SW 1271 (cell line): ENCODE results near the gene MRTFA.
"Not testable (repeated sequence)": the region's sequence is repeated elsewhere in the genome, so short reads cannot be mapped to it uniquely, and the experiment has no call there.

Experiments used
- DNase-seq, 2 experiments: peaks; one replicate each; lab custom pipeline; 2025; lab: John Stamatoyannopoulos, UW

The MRTFA gene

GRCh38 chr22:40521046-40521445 lies 115.5 kb downstream of the MRTFA start:
- no peak for DNase-seq

DNA sequence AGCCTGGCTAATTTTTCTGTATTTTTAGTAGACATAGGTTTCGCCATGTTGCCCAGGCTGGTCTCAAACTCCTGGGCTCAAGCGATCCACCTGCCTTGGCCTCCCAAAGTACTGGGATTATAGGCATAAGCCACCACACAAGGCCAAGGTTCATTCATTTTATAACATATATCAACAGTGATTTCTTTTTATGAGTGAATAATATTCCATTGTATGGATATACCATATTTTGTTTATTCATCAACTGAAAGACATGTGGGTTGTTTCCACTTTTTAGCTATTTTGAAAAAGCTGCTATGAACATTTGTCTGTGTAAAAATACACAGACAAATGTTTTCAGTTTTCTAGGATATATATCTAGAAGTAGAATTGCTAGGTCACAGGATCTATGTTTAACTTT lies 116.0 kb downstream of the MRTFA start:
- DNase-seq: no peak

- DNase-seq: no peak
These were observed 116.6 kb downstream of the MRTFA start for GRCh38 chr22:40519948-40520331.

DNA sequence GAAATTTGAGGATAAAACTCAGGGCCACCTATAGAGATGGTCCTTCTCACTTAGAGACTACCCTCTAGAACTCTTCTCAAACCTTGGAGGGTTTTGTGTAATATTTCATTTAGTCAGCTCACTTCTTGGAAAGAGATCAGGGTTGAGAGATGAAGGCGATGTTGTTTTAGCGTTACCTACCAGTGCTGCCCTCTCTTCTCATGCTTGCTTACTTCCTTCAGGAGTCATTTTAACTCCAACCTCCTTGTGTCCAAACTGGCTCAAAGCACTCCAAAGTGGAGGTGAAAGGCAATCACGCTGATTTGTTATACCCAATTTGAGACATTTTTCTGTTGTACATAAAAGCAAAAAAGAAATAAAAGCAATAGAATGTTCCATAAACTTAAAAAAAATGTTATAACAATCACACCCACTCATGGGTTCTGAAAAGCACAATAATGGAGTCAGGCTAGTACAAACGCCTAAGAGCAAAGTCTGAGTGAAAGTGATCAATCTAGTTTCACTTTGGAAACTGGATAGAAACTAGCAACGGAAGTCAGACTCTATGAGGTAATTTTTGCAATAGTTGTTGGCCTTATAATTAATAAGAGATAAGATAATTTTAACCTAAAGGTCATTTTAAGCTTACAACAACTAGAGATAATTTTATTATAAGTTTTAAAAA lies 117.1 kb downstream of the MRTFA start:
- no peak for DNase-seq

GRCh38 chr22:40518840-40519239 lies 117.7 kb downstream of the MRTFA start:
- no peak for DNase-seq

GRCh38 chr22:40517631-40518030 lies 118.9 kb downstream of the MRTFA start:
- DNase-seq: no peak

DNA sequence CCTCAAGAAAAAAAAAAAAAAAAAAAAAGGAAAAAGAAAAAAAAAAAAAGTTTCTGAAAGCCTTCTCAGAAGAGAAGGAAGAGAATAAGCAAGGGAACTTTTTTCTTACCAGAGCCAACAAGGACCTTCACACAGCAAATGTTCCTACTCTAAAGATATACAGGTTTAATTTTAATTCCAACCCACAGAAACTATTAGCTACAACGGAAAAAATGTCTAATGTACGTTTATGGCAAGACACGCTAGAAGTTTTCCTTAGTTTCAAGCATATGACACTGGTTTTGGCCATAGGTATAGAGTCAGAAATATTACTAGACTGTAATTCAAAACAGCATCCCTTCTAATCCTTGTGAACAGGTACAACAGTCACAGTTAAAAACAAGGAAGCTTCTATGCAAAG lies 120.1 kb downstream of the MRTFA start:
- DNase-seq: no peak

DNA sequence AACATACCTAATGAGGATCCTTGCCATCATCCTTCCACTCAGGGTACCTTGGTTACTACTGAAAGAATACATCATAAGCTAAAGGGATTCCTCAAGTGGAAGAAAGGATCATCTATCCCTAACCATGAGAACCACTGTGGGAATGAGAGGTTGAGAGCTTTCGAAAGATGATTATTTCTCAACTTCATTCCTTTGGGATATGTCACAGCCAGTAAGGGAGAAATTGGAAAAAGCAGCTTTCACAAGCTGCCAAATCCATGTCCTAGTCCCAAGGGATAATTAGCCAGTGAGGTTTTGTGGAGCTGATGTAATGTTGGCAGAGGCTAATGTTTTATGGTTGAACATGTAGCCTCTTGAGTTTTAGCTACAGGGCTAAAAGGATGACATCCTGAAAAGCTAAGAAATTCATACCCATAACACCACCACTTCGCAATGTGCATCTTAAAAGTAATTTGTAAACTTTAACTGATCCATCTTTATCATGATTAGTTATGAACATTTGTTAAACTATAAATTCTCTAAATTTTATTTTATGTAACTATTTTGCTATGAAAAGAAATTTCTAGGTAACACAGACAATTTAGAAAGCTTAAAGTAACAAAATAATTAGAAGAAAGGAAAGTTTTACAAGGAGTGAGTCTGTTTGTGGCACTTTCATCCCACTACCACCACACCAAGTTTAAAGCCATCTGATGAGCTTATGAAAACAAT lies 123.9 kb downstream of the MRTFA start:
- peak; percentile 57 to 77 for DNase-seq

GRCh38 chr22:40511604-40512003 lies 124.9 kb downstream of the MRTFA start:
- no peak for DNase-seq

DNA sequence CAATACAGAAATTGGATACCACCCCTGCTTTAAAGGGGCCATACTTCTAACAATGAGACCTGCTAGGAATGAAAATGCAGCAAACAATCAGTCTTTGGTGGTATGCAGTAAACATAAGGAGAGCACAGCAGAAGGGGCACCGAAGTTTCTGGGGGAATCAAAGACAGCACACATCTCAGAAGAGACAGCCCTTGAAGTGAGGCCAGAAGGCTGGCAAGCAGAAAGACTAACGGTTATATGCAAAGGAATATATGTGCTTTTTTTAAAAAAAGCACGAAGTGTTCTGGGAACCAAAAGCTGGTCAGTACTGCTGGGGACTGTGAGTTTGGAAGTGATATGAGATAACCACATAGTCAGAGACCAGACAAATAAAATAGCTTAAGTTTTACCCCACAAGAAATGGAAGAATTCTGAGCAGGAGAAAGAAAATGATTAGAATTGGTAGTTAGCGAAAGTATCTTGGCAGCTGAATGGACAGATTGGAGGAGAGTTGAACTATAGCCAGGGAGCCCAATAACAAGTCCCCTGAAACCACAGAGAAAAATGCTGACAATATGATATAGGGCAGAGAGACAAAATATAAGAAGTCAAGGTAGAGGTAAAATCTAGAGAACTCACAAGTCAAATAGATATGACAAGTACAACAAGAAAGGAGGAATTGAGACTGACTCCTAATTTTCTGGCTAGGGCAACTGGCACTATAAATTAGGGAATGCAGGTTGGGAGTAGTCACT lies 125.7 kb downstream of the MRTFA start:
- no peak for DNase-seq

GRCh38 chr22:40509401-40510134 lies 127.0 kb downstream of the MRTFA start:
- no peak for DNase-seq

GRCh38 chr22:40508046-40508445 lies 128.5 kb downstream of the MRTFA start:
- DNase-seq: not testable (repeated sequence)

DNA sequence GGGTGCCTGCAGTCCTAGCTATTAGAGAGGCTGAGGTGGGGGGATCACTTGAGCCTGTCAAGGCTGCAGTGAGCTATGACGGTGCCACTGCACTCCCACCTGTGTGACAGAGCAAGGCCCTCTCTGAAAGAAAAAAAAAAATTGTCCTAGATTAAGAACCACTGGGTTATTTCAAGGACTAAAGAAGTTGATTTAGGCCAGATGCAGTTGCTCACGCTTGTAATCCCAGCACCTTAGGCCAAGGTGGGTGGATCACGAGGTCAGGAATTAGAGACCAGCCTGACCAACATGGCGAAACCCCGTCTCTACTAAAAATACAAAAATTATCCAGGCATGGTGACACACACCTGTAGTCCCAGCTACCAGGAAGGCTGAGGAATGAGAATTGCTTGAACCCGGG lies 129.0 kb downstream of the MRTFA start:
- DNase-seq: no peak

DNA sequence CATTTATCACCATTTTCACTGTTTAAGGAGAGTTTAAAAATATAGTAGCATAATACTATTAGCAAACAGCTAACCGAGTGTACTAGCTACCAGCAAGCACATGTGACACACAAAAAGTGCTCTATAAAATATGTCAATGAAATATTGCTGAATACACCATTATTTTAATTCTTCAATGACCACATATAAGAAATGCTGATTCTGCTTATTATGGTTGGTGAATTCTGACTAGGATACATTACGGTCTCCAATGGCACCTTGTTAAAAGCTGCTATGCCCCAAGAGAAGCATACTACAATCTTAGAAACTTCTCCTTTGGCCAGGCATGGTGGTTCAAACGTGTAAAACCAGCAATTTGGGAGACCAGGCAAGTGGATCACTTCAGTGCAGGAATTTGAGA lies 129.8 kb downstream of the MRTFA start:
- DNase-seq: no peak

- DNase-seq: no peak
These were observed 132.0 kb downstream of the MRTFA start for GRCh38 chr22:40504285-40505249.

GRCh38 chr22:40502919-40503318 lies 133.6 kb downstream of the MRTFA start:
- DNase-seq: no peak

DNA sequence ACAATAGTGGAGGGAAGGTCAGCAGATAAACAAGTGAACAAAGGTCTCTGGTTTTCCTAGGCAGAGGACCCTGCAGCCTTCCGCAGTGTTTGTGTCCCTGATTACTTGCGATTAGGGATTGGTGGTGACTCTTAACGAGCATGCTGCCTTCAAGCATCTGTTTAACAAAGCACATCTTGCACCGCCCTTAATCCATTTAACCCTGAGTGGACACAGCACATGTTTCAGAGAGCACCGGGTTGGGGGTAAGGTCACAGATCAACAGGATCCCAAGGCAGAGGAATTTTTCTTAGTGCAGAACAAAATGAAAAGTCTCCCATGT lies 136.1 kb downstream of the MRTFA start:
- not testable (repeated sequence) for DNase-seq

GRCh38 chr22:40499209-40499623 lies 137.3 kb downstream of the MRTFA start:
- peak; percentile 74 to 93 for DNase-seq

GRCh38 chr22:40498420-40499208 lies 137.9 kb downstream of the MRTFA start:
- peak; percentile 83 to 90 for DNase-seq

GRCh38 chr22:40493441-40493840 lies 143.1 kb downstream of the MRTFA start:
- DNase-seq: no peak
